K562 (cell line): ENCODE results near the gene SAMD9L. TPM values are rescaled to one million over a fixed set of nuclear protein-coding genes. Genes with fewer than 3 reads are reported as not detected.

Source experiments
- BCL6 ChIP-seq: fragments of 250-450 bp; sonication (Bioruptor Pico); IDR thresholded peaks from 2 replicates; pipeline ENCODE4 v1.4.0; 2020
- CCAR2 ChIP-seq: fragments of 200-400 bp; formaldehyde crosslinking; IDR thresholded peaks from 2 replicates; pipeline ENCODE4 v1.6.1; 2017; ENCODE audit warnings: mild to moderate bottlenecking, low read depth, low read length
- FUS ChIP-seq: fragments of 200-400 bp; formaldehyde crosslinking; optimal IDR thresholded peaks from 2 replicates; pipeline ENCODE3; 2017; ENCODE audit warnings: low read depth, low read length
- GABPB1 ChIP-seq: sonication (generic); formaldehyde crosslinking; IDR thresholded peaks from 2 replicates; pipeline ENCODE4 v1.8.0; 2022; ENCODE audit warnings: mild to moderate bottlenecking, missing genetic modification reagents
- HDAC8 ChIP-seq: fragments of 450-650 bp; IDR thresholded peaks from 2 replicates; pipeline ENCODE4 v1.6.1; 2016; ENCODE audit warnings: mild to moderate bottlenecking, missing genetic modification characterization, moderate library complexity, missing compliant biosample characterization
- HNRNPL ChIP-seq: fragments of 200-400 bp; formaldehyde crosslinking; IDR thresholded peaks from 2 replicates; pipeline ENCODE4 v1.6.1; 2017; ENCODE audit warnings: low read depth, mild to moderate bottlenecking, low read length
- IRF2 ChIP-seq: sonication (generic); formaldehyde crosslinking; IDR thresholded peaks from 2 replicates; pipeline ENCODE4 v1.8.1; 2022; ENCODE audit warnings: mild to moderate bottlenecking, missing genetic modification reagents
- LCOR ChIP-seq: sonication (generic); formaldehyde crosslinking; IDR thresholded peaks from 2 replicates; pipeline ENCODE4 v1.8.0; 2022; ENCODE audit warnings: mild to moderate bottlenecking, missing genetic modification reagents
- MAFG ChIP-seq: fragments of 450-650 bp; conservative IDR thresholded peaks from 2 replicates; pipeline ENCODE4 v1.6.1; 2016; ENCODE audit warnings: missing genetic modification characterization, missing compliant biosample characterization
- MAX ChIP-seq: sonication (generic); formaldehyde crosslinking; IDR thresholded peaks from 2 replicates; pipeline ENCODE4 v1.9.0; 2022; ENCODE audit warnings: mild to moderate bottlenecking, missing genetic modification reagents
- MBD1 ChIP-seq: fragments of 250-450 bp; sonication (Bioruptor Pico); IDR thresholded peaks from 2 replicates; pipeline ENCODE4 v1.8.0; 2022; ENCODE audit warnings: inconsistent platforms
- NR2C1 ChIP-seq, 2 experiments: fragments of 450-650 bp; IDR thresholded peaks; 2 replicates each; pipeline ENCODE4 v1.6.1; 2017; ENCODE audit warnings: mild to moderate bottlenecking in 2 of 2, antibody characterized with exemption in 1 of 2, inconsistent platforms in 1 of 2, missing compliant biosample characterization in 1 of 2, missing genetic modification characterization in 1 of 2
- RBM25 ChIP-seq: fragments of 200-400 bp; formaldehyde crosslinking; IDR thresholded peaks from 2 replicates; pipeline ENCODE4 v1.6.1; 2018; ENCODE audit warnings: low read length, low read depth, moderate library complexity; ENCODE audit not compliant: severe bottlenecking
- SNIP1 ChIP-seq: fragments of 450-650 bp; IDR thresholded peaks from 2 replicates; pipeline ENCODE4 v1.7.1; 2017; ENCODE audit warnings: low read depth, mild to moderate bottlenecking
- TRIM24 ChIP-seq, 2 experiments: fragments of 450-650 bp; IDR thresholded peaks; 2 replicates each; pipeline ENCODE4 v1.6.1; 2016
- ZBTB17 ChIP-seq: fragments of 450-650 bp; formaldehyde crosslinking; IDR thresholded peaks from 2 replicates; pipeline ENCODE4 v1.4.0; 2020; ENCODE audit warnings: mild to moderate bottlenecking
- ZC3H4 ChIP-seq: sonication (generic); formaldehyde crosslinking; IDR thresholded peaks from 2 replicates; pipeline ENCODE4 v1.9.0; 2021; ENCODE audit warnings: missing genetic modification reagents, borderline replicate concordance
- ZC3H8 ChIP-seq: fragments of 450-650 bp; IDR thresholded peaks from 2 replicates; pipeline ENCODE4 v1.6.1; 2017
- ZNF124 ChIP-seq: sonication (generic); formaldehyde crosslinking; IDR thresholded peaks from 2 replicates; pipeline ENCODE4 v1.8.1; 2022; ENCODE audit warnings: missing genetic modification reagents
- ZNF436 ChIP-seq: fragments of 250-450, 450-650 bp; sonication (Bioruptor Pico); formaldehyde crosslinking; IDR thresholded peaks from 2 replicates; pipeline ENCODE4 v1.7.0; 2020; ENCODE audit warnings: mild to moderate bottlenecking
- polyA plus RNA-seq, 8 experiments: library from polyadenylated mRNA; depleted of rRNA in 4 of 8; stranded (reverse) in 5 of 8; unstranded in 3 of 8; fragments of >200 nt; fragmentation: Nextera tagmentation in 2 of 8; fragmentation: Illumina TruSeq in 1 of 8; extraction: Ambion mirVana in 2 of 8; extraction: Trizol in 1 of 8; gene quantifications; 2 replicates each; pipeline versions ENCODE4 v1.2.1 to v1.2.3, GENCODE V29; 2011 to 2014; ENCODE audit warnings: inconsistent platforms in 1 of 8, missing spikeins in 1 of 8
- total RNA-seq, 7 experiments: library from RNA; depleted of rRNA in 6 of 7; stranded (reverse); fragments of >200 nt in 6 of 7; fragmentation: Illumina TruSeq in 2 of 7; extraction: Trizol in 2 of 7; gene quantifications; 2 replicates each; pipeline versions ENCODE4 v1.2.1 to v1.2.3, GENCODE V29; 2011 to 2021; ENCODE audit warnings: low replicate concordance in 1 of 7
- TF ChIP-seq, protein P1 (sequence below), 2 experiments: fragments of 450-650 bp in 1 of 2; sonication (generic) in 1 of 2; formaldehyde crosslinking in 1 of 2; IDR thresholded peaks; 2 replicates each; pipeline versions ENCODE4 v1.7.1 to v1.9.0; 2016 to 2022; ENCODE audit warnings: inconsistent platforms in 1 of 2, mild to moderate bottlenecking in 1 of 2, missing genetic modification reagents in 1 of 2

The SAMD9L gene
- total and polyA plus RNA-seq, 9 of the 15 experiments (the other 6 are each of a cell fraction or from before 2014, with no cell fraction given), result 0.15 to 1.0 (median 0.48) TPM

DNA sequence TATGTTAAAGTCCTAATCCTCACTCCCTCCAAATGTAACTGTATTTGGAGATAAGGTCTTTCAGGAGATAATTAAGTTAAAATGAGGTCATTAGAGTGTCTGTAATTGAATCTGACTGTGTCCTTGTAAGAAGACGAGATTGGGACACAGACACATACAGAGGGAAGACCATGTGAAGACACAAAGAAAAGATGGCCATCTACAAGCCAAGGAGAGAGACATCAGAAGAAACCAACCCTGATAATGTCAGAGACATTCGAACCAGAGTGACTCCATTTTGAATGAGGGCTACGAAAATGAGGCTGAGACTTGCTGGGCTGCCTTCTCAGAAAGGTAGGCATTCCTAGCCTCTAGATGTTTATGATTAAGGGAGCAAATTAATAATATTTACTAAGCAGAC lies 542 bp upstream of the SAMD9L start (continued):
- TF ChIP-seq, protein P1, sequence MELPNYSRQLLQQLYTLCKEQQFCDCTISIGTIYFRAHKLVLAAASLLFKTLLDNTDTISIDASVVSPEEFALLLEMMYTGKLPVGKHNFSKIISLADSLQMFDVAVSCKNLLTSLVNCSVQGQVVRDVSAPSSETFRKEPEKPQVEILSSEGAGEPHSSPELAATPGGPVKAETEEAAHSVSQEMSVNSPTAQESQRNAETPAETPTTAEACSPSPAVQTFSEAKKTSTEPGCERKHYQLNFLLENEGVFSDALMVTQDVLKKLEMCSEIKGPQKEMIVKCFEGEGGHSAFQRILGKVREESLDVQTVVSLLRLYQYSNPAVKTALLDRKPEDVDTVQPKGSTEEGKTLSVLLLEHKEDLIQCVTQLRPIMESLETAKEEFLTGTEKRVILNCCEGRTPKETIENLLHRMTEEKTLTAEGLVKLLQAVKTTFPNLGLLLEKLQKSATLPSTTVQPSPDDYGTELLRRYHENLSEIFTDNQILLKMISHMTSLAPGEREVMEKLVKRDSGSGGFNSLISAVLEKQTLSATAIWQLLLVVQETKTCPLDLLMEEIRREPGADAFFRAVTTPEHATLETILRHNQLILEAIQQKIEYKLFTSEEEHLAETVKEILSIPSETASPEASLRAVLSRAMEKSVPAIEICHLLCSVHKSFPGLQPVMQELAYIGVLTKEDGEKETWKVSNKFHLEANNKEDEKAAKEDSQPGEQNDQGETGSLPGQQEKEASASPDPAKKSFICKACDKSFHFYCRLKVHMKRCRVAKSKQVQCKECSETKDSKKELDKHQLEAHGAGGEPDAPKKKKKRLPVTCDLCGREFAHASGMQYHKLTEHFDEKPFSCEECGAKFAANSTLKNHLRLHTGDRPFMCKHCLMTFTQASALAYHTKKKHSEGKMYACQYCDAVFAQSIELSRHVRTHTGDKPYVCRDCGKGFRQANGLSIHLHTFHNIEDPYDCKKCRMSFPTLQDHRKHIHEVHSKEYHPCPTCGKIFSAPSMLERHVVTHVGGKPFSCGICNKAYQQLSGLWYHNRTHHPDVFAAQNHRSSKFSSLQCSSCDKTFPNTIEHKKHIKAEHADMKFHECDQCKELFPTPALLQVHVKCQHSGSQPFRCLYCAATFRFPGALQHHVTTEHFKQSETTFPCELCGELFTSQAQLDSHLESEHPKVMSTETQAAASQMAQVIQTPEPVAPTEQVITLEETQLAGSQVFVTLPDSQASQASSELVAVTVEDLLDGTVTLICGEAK (IDR thresholded peaks at IDR 0.05), result no peak
- TF ChIP-seq, protein P1 (CRISPR knock-in tag; IDR thresholded peaks at IDR 0.05), result no peak
- no peak for TF ChIP-seq IRF2
- TF ChIP-seq FUS, result no peak
- no peak for TF ChIP-seq MAFG (tag)
- no peak for TF ChIP-seq ZNF124 (CRISPR knock-in tag)
- TF ChIP-seq RBM25, result no peak
- TF ChIP-seq MBD1 (CRISPR knock-in tag), result no peak
- no peak for TF ChIP-seq CCAR2
- peak; percentile 79 for TF ChIP-seq BCL6 (CRISPR knock-in tag)
- TF ChIP-seq HNRNPL, result no peak
- TF ChIP-seq TRIM24 (IDR thresholded peaks at IDR 0.05), result no peak
- no peak for TF ChIP-seq ZC3H4 (CRISPR knock-in tag)
- TF ChIP-seq MAX (CRISPR knock-in tag), result no peak
- TF ChIP-seq ZC3H8, result no peak
- no peak for TF ChIP-seq NR2C1 (IDR thresholded peaks at IDR 0.05)
- peak; percentile 77 for TF ChIP-seq NR2C1 (tag; IDR thresholded peaks at IDR 0.05)
- TF ChIP-seq SNIP1, result no peak
- no peak for TF ChIP-seq LCOR
- peak; percentile 91 for TF ChIP-seq ZBTB17 (CRISPR knock-in tag)
- TF ChIP-seq HDAC8 (tag), result no peak
- no peak for TF ChIP-seq GABPB1
- TF ChIP-seq ZNF436 (CRISPR knock-in tag), result no peak
